Measurements from ENCODE around the gene NDUFAF8.

DNA sequence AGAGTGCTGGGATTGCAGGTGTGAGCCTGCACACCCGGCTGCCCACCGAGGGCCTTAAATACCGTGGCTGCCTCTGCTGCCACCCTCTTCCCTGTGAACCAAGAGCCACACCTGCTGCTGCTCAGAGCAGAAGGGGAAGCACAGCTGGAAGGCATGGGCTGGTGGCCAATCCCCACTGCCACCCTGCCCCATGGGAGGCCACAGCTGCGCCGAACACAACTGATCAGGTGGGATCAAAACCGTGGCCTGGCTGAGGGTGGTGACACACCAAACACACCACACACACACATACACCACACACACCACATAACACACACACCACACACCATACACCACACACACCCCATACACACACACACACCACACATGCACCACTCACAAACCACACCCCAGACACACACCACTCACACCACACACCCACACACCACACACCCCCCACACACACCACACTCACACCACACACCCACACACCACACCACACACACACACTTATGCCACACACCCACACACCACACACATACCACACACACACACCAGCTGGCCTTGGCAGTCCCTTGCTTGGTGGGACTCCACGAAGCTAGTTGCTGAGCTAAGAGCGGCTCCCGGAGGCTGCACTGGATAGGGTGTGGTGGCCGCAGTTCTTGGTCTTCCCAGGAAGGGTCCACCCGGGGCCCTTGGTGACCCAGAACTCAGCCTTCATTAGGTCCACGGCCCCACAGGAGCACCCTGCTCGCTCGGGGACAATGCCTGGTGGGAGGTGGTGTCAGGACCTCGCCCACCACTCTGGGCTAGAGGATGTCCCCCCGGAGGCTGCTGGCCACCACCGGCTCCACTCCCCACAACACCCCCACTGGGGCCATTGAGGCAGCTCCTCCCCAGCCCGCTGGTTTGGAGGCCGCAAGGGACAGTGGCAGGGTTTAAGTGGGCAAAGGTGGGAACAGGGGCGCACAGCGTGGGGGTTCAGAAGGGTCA lies 31.2 kb upstream of the NDUFAF8 start:
- TF ChIP-seq ISL1 (CRISPR knock-in tag; IDR thresholded peaks at IDR 0.05) (no peak), TOX (CRISPR knock-in tag; IDR thresholded peaks at IDR 0.05; ENCODE audit: borderline replicate concordance) (no peak), CSDC2 (CRISPR knock-in tag; IDR thresholded peaks at IDR 0.05) (no peak), ZNF70 (CRISPR knock-in tag; IDR thresholded peaks at IDR 0.05) (no peak), ZNF565 (CRISPR knock-in tag; conservative IDR thresholded peaks at IDR 0.05; ENCODE audit: low read depth) (no peak), PATZ1 (CRISPR knock-in tag; IDR thresholded peaks at IDR 0.05; ENCODE audit: borderline replicate concordance) (no peak), ZFP30 (CRISPR knock-in tag; IDR thresholded peaks at IDR 0.05) (no peak), SNAI2 (CRISPR knock-in tag; IDR thresholded peaks at IDR 0.05) (no peak), RARB (CRISPR knock-in tag; IDR thresholded peaks at IDR 0.05) (no peak), POU6F1 (CRISPR knock-in tag; IDR thresholded peaks at IDR 0.05; ENCODE audit: borderline replicate concordance, low read depth) (no peak), TCF4 (CRISPR knock-in tag; IDR thresholded peaks at IDR 0.05; ENCODE audit: borderline replicate concordance) (no peak)
- TF ChIP-seq, protein P1, sequence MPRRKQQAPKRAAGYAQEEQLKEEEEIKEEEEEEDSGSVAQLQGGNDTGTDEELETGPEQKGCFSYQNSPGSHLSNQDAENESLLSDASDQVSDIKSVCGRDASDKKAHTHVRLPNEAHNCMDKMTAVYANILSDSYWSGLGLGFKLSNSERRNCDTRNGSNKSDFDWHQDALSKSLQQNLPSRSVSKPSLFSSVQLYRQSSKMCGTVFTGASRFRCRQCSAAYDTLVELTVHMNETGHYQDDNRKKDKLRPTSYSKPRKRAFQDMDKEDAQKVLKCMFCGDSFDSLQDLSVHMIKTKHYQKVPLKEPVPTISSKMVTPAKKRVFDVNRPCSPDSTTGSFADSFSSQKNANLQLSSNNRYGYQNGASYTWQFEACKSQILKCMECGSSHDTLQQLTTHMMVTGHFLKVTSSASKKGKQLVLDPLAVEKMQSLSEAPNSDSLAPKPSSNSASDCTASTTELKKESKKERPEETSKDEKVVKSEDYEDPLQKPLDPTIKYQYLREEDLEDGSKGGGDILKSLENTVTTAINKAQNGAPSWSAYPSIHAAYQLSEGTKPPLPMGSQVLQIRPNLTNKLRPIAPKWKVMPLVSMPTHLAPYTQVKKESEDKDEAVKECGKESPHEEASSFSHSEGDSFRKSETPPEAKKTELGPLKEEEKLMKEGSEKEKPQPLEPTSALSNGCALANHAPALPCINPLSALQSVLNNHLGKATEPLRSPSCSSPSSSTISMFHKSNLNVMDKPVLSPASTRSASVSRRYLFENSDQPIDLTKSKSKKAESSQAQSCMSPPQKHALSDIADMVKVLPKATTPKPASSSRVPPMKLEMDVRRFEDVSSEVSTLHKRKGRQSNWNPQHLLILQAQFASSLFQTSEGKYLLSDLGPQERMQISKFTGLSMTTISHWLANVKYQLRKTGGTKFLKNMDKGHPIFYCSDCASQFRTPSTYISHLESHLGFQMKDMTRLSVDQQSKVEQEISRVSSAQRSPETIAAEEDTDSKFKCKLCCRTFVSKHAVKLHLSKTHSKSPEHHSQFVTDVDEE (CRISPR knock-in tag; IDR thresholded peaks at IDR 0.05), result no peak

Data from SK-N-SH treated with all-trans-retinoic acid at 6 μM for 48 hours (cell line).